ENCODE data around the gene TMEM161A. TPM values are rescaled to one million over a fixed set of nuclear protein-coding genes. Genes with fewer than 3 reads are reported as not detected.
"Not testable (repeated sequence)": the region's sequence is repeated elsewhere in the genome, so short reads cannot be mapped to it uniquely, and the experiment has no call there.

TMEM161A gene
- 10 to 100 TPM; 17.6 to 19.1 TPM for polyA plus RNA-seq

- Histone ChIP-seq H3K9me3 (ENCODE audit: control insufficient read depth in 2 of 2, insufficient read depth in 1 of 2, low read depth in 1 of 2, low read length in 1 of 2) (no peaks in the 10 kb centered on the region), H3K27ac (ENCODE audit: low read depth in 2 of 2, low read length in 1 of 2) (peak within 1 kb of the TSS in 1 of 2 donors; percentile 48), H3K4me1 (ENCODE audit: control insufficient read depth in 2 of 2, insufficient read depth in 2 of 2, low read length in 1 of 2) (peaks cover 4 to 7% of the 10 kb centered on the region in 2 donors), H3K4me3 (ENCODE audit: low read depth in 1 of 2, low read length in 2 of 2) (peak within 1 kb of the TSS; percentile 78 to 79), H3K27me3 (ENCODE audit: control insufficient read depth in 1 of 2, insufficient read depth in 2 of 2, low read length in 2 of 2) (no peaks in the 10 kb centered on the region), H3K36me3 (ENCODE audit: control insufficient read depth in 2 of 2, insufficient read depth in 2 of 2, low read length in 1 of 2) (no peaks in the 10 kb centered on the region)
- 3% methylated on average over 42 of the region's 42 CpGs for WGBS, 2 donors
These were observed at the start of gene TMEM161A for GRCh38 chr19:19138109-19138981. TSS of gene TMEM161A (minus strand) at chr19:19138478. CDS start at chr19:19138428, 50 bp downstream.

DNA sequence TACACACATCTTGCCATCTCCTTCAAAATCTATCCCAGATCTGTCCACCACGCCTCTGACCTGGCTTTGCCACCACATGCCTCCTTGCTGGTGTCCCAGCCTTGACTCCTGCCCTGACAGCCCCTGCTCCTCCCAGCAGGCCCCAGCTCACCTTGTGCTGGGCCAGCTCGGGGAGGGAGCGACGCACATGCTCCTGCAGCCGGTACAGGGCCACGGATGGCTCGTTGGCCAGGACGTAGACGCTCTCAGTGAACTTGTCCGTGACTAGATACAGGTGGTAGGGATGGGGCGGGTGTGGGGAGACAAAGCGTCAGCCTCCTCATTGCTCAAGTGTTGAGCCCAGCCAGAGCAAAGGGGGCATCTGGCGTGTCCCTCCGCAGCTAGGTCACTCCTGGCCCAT lies 48.5 kb upstream of the TMEM161A start:
- Histone ChIP-seq H3K36me3 (ENCODE audit: control insufficient read depth in 2 of 2, insufficient read depth in 2 of 2, low read length in 1 of 2) (peaks cover 2 to 12% of the 10 kb centered on the region in 2 donors), H3K27ac (ENCODE audit: low read depth in 2 of 2, low read length in 1 of 2) (no peak overlapping the region), H3K4me3 (ENCODE audit: low read depth in 1 of 2, low read length in 2 of 2) (no peak overlapping the region), H3K27me3 (ENCODE audit: control insufficient read depth in 1 of 2, insufficient read depth in 2 of 2, low read length in 2 of 2) (no peaks in the 10 kb centered on the region), H3K4me1 (ENCODE audit: control insufficient read depth in 2 of 2, insufficient read depth in 2 of 2, low read length in 1 of 2) (peaks cover 0 to 3% of the 10 kb centered on the region in 2 donors), H3K9me3 (ENCODE audit: control insufficient read depth in 2 of 2, insufficient read depth in 1 of 2, low read depth in 1 of 2, low read length in 1 of 2) (no peaks in the 10 kb centered on the region)
- 91 to 96% methylated on average over 14 of the region's 14 CpGs for WGBS, 2 donors

- Histone ChIP-seq H3K9me3 (ENCODE audit: control insufficient read depth in 2 of 2, insufficient read depth in 1 of 2, low read depth in 1 of 2, low read length in 1 of 2) (no peaks in the 10 kb centered on the region), H3K4me3 (ENCODE audit: low read depth in 1 of 2, low read length in 2 of 2) (no peak overlapping the region), H3K27ac (ENCODE audit: low read depth in 2 of 2, low read length in 1 of 2) (no peak overlapping the region), H3K36me3 (ENCODE audit: control insufficient read depth in 2 of 2, insufficient read depth in 2 of 2, low read length in 1 of 2) (peaks cover 9 to 12% of the 10 kb centered on the region in 2 donors), H3K27me3 (ENCODE audit: control insufficient read depth in 1 of 2, insufficient read depth in 2 of 2, low read length in 2 of 2) (no peaks in the 10 kb centered on the region), H3K4me1 (ENCODE audit: control insufficient read depth in 2 of 2, insufficient read depth in 2 of 2, low read length in 1 of 2) (peaks cover 0 to 3% of the 10 kb centered on the region in 2 donors)
- WGBS, 2 donors, result 59 to 65% methylated on average over 9 of the region's 9 CpGs
These were observed 47.8 kb upstream of the TMEM161A start for GRCh38 chr19:19185853-19186740.

- Histone ChIP-seq H3K36me3 (ENCODE audit: control insufficient read depth in 2 of 2, insufficient read depth in 2 of 2, low read length in 1 of 2) (peaks cover 9 to 28% of the 10 kb centered on the region in 2 donors), H3K9me3 (ENCODE audit: control insufficient read depth in 2 of 2, insufficient read depth in 1 of 2, low read depth in 1 of 2, low read length in 1 of 2) (no peaks in the 10 kb centered on the region), H3K27ac (ENCODE audit: low read depth in 2 of 2, low read length in 1 of 2) (no peak overlapping the region), H3K4me1 (ENCODE audit: control insufficient read depth in 2 of 2, insufficient read depth in 2 of 2, low read length in 1 of 2) (no peaks in the 10 kb centered on the region), H3K4me3 (ENCODE audit: low read depth in 1 of 2, low read length in 2 of 2) (no peak overlapping the region), H3K27me3 (ENCODE audit: control insufficient read depth in 1 of 2, insufficient read depth in 2 of 2, low read length in 2 of 2) (no peaks in the 10 kb centered on the region)
- WGBS, 2 donors, result 92 to 95% methylated on average over 9 of the region's 9 CpGs
These were observed 43.3 kb upstream of the TMEM161A start for GRCh38 chr19:19181488-19181998.

GRCh38 chr19:19179548-19180441 lies 41.5 kb upstream of the TMEM161A start:
- Histone ChIP-seq H3K4me3 (ENCODE audit: low read depth in 1 of 2, low read length in 2 of 2) (no peak overlapping the region), H3K4me1 (ENCODE audit: control insufficient read depth in 2 of 2, insufficient read depth in 2 of 2, low read length in 1 of 2) (no peaks in the 10 kb centered on the region), H3K9me3 (ENCODE audit: control insufficient read depth in 2 of 2, insufficient read depth in 1 of 2, low read depth in 1 of 2, low read length in 1 of 2) (no peaks in the 10 kb centered on the region), H3K36me3 (ENCODE audit: control insufficient read depth in 2 of 2, insufficient read depth in 2 of 2, low read length in 1 of 2) (peaks cover 9 to 34% of the 10 kb centered on the region in 2 donors), H3K27ac (ENCODE audit: low read depth in 2 of 2, low read length in 1 of 2) (no peak overlapping the region), H3K27me3 (ENCODE audit: control insufficient read depth in 1 of 2, insufficient read depth in 2 of 2, low read length in 2 of 2) (no peaks in the 10 kb centered on the region)
- WGBS, 2 donors, result 89% methylated on average over 17 of the region's 17 CpGs

GRCh38 chr19:19176950-19177349 lies 38.7 kb upstream of the TMEM161A start:
- Histone ChIP-seq H3K36me3 (ENCODE audit: control insufficient read depth in 2 of 2, insufficient read depth in 2 of 2, low read length in 1 of 2) (peaks cover 9 to 26% of the 10 kb centered on the region in 2 donors), H3K4me3 (ENCODE audit: low read depth in 1 of 2, low read length in 2 of 2) (no peak overlapping the region), H3K27ac (ENCODE audit: low read depth in 2 of 2, low read length in 1 of 2) (no peak overlapping the region), H3K4me1 (ENCODE audit: control insufficient read depth in 2 of 2, insufficient read depth in 2 of 2, low read length in 1 of 2) (no peaks in the 10 kb centered on the region), H3K27me3 (ENCODE audit: control insufficient read depth in 1 of 2, insufficient read depth in 2 of 2, low read length in 2 of 2) (no peaks in the 10 kb centered on the region), H3K9me3 (ENCODE audit: control insufficient read depth in 2 of 2, insufficient read depth in 1 of 2, low read depth in 1 of 2, low read length in 1 of 2) (no peaks in the 10 kb centered on the region)
- 89 to 96% methylated on average over 8 of the region's 8 CpGs for WGBS, 2 donors

DNA sequence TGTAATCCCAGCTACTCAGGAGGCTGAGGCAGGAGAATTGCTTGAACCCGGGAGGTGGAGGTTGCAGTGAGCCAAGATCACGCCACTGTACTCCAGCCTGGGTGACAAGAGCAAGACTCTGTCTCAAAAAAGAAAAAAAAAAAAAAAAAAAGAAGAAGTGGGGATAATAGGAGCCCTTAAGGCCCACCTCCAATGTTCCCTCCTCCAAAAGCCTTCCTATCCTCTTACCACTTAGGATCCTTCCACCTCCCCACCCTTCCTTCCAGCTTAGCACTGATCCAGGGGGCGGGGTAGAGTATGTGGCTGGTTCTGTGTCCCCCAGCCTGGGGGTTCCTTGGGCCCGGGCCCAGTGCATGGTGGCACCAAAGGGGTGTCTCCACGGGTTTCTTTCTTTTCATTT lies 35.0 kb upstream of the TMEM161A start:
- not testable (repeated sequence) for H3K9me3 ChIP-seq (ENCODE audit: control insufficient read depth in 2 of 2, insufficient read depth in 1 of 2, low read depth in 1 of 2, low read length in 1 of 2); H3K27me3 ChIP-seq (ENCODE audit: control insufficient read depth in 1 of 2, insufficient read depth in 2 of 2, low read length in 2 of 2); H3K4me1 ChIP-seq (ENCODE audit: control insufficient read depth in 2 of 2, insufficient read depth in 2 of 2, low read length in 1 of 2); H3K4me3 ChIP-seq (ENCODE audit: low read depth in 1 of 2, low read length in 2 of 2); H3K27ac ChIP-seq (ENCODE audit: low read depth in 2 of 2, low read length in 1 of 2)
- peaks cover 0 to 13% of the 10 kb centered on the region in 2 donors for H3K36me3 ChIP-seq (ENCODE audit: control insufficient read depth in 2 of 2, insufficient read depth in 2 of 2, low read length in 1 of 2)
- 88 to 95% methylated on average over 5 of the region's 5 CpGs for WGBS, 2 donors

DNA sequence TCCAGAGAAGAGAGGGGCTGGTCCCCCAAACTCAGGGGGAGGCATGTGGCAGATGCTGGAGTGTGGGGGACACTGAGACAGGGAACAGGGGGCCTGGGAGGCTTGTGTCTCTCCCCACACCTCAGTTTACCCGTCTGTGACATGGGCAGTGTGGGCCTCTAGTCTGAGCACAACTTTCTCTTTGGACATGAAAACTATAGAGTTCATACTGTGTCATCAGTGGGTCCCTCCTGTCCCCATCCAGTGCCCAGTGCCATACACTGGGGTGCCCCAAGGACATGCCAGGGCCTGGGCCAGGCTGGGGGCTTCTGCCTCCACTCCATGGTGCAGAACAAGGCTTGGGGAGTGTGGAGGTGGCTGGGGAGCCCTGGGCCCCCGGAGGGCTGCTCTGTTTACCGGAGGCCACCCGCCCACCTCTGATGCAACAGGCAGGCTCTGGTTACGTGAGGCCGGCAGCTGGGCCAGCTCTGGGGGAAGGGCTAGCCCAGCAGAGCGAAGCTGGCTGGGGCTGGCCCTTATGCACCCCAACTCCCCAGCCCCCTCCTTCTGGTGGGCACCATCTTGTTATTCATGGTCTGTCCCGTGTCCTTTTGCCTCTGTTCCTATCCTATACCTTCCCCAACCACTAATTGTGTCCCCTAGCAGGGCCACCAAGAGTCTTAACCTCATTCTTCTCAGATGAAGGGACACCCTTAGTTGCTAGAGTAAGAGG lies 33.7 kb upstream of the TMEM161A start:
- 58 to 73% methylated on average over 8 of the region's 8 CpGs for WGBS, 2 donors

More for the DNA sequence above, 33.7 kb upstream of the TMEM161A start:
- no peaks in the 10 kb centered on the region for H3K9me3 ChIP-seq (ENCODE audit: control insufficient read depth in 2 of 2, insufficient read depth in 1 of 2, low read depth in 1 of 2, low read length in 1 of 2)
- no peak overlapping the region for H3K27ac ChIP-seq (ENCODE audit: low read depth in 2 of 2, low read length in 1 of 2)
- H3K4me3 ChIP-seq (ENCODE audit: low read depth in 1 of 2, low read length in 2 of 2), result no peak overlapping the region
- H3K27me3 ChIP-seq (ENCODE audit: control insufficient read depth in 1 of 2, insufficient read depth in 2 of 2, low read length in 2 of 2), result no peaks in the 10 kb centered on the region
- H3K4me1 ChIP-seq (ENCODE audit: control insufficient read depth in 2 of 2, insufficient read depth in 2 of 2, low read length in 1 of 2), result peaks cover 2 to 6% of the 10 kb centered on the region in 2 donors
- H3K36me3 ChIP-seq (ENCODE audit: control insufficient read depth in 2 of 2, insufficient read depth in 2 of 2, low read length in 1 of 2), result peaks cover 0 to 7% of the 10 kb centered on the region in 2 donors

Data from esophagus (tissue), 2 donors.